Fibroblast of peridontal ligament (primary cell): ENCODE measurements around the gene NPC1L1.

Experiments
- DNase-seq: peaks from one replicate; pipeline ENCODE4 v3.0.0-alpha.2; 2010; ENCODE audit errors: extremely low read depth

Gene NPC1L1

GRCh38 chr7:44541028-44541869 is at the start of gene NPC1L1:
Gene NPC1L1, minus strand, starts transcription at chr7:44541330. Its CDS starts 71 bp downstream, at chr7:44541259.
- DNase-seq = no peak

GRCh38 chr7:44590910-44591309 is 49.8 kb upstream of the NPC1L1 start:
- peak; percentile 44 for DNase-seq

GRCh38 chr7:44587843-44588711 is 46.9 kb upstream of the NPC1L1 start:
- peak; percentile 84 for DNase-seq

GRCh38 chr7:44583146-44583865 is 42.2 kb upstream of the NPC1L1 start:
- no peak for DNase-seq

- peak; percentile 98 for DNase-seq
These were observed 40.9 kb upstream of the NPC1L1 start, which contains the start of gene TMED4 for GRCh38 chr7:44581879-44582603. Gene TMED4, minus strand, starts transcription at chr7:44582231. Its CDS starts 25 bp downstream, at chr7:44582206.

- no peak for DNase-seq
These were observed 40.1 kb upstream of the NPC1L1 start for GRCh38 chr7:44580945-44581878.

GRCh38 chr7:44576228-44576627 is 35.1 kb upstream of the NPC1L1 start:
- no peak for DNase-seq

- no peak for DNase-seq
These were observed 33.9 kb upstream of the NPC1L1 start for GRCh38 chr7:44575054-44575453.

- DNase-seq = no peak
These were observed 33.2 kb upstream of the NPC1L1 start for GRCh38 chr7:44574287-44574872.

GRCh38 chr7:44573464-44574286 is 32.5 kb upstream of the NPC1L1 start, which contains the start of gene DDX56:
Gene DDX56, minus strand, starts transcription at chr7:44573908. Its CDS starts 13 bp downstream, at chr7:44573895.
- DNase-seq = peak; percentile 92

- DNase-seq = no peak
These were observed 31.6 kb upstream of the NPC1L1 start for GRCh38 chr7:44572771-44573170.

GRCh38 chr7:44569959-44570358 is 28.8 kb upstream of the NPC1L1 start:
- DNase-seq = no peak

GRCh38 chr7:44568771-44569560 is 27.8 kb upstream of the NPC1L1 start:
- DNase-seq = no peak

GRCh38 chr7:44567884-44568283 is 26.8 kb upstream of the NPC1L1 start:
- no peak for DNase-seq

GRCh38 chr7:44566680-44567079 is 25.6 kb upstream of the NPC1L1 start:
- no peak for DNase-seq

GRCh38 chr7:44565795-44566559 is 24.8 kb upstream of the NPC1L1 start:
- no peak for DNase-seq
